ENCODE measurements around the gene SFSWAP.

GRCh38 chr12:131688845-131689154 is 22.1 kb upstream of the SFSWAP start:
- TF ChIP-seq CREB5 (CRISPR knock-in tag; IDR thresholded peaks at IDR 0.05; ENCODE audit: low read depth) (no peak), TCF4 (CRISPR knock-in tag; IDR thresholded peaks at IDR 0.05; ENCODE audit: borderline replicate concordance) (no peak), PPARA (CRISPR knock-in tag; IDR thresholded peaks at IDR 0.05; ENCODE audit: borderline replicate concordance) (no peak), RARB (CRISPR knock-in tag; IDR thresholded peaks at IDR 0.05) (no peak)
- TF ChIP-seq, protein P1, sequence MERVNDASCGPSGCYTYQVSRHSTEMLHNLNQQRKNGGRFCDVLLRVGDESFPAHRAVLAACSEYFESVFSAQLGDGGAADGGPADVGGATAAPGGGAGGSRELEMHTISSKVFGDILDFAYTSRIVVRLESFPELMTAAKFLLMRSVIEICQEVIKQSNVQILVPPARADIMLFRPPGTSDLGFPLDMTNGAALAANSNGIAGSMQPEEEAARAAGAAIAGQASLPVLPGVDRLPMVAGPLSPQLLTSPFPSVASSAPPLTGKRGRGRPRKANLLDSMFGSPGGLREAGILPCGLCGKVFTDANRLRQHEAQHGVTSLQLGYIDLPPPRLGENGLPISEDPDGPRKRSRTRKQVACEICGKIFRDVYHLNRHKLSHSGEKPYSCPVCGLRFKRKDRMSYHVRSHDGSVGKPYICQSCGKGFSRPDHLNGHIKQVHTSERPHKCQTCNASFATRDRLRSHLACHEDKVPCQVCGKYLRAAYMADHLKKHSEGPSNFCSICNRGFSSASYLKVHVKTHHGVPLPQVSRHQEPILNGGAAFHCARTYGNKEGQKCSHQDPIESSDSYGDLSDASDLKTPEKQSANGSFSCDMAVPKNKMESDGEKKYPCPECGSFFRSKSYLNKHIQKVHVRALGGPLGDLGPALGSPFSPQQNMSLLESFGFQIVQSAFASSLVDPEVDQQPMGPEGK (CRISPR knock-in tag; IDR thresholded peaks at IDR 0.05; ENCODE audit: borderline replicate concordance), result no peak

Data from SK-N-SH treated with all-trans-retinoic acid at 6 μM for 48 hours (cell line).